ENCODE data around the gene IGDCC3. TPM values are rescaled to one million over a fixed set of nuclear protein-coding genes. Genes with fewer than 3 reads are reported as not detected.

The IGDCC3 gene
- polyA plus RNA-seq, 1 donor from 2014 or later = 14.4 TPM

DNA sequence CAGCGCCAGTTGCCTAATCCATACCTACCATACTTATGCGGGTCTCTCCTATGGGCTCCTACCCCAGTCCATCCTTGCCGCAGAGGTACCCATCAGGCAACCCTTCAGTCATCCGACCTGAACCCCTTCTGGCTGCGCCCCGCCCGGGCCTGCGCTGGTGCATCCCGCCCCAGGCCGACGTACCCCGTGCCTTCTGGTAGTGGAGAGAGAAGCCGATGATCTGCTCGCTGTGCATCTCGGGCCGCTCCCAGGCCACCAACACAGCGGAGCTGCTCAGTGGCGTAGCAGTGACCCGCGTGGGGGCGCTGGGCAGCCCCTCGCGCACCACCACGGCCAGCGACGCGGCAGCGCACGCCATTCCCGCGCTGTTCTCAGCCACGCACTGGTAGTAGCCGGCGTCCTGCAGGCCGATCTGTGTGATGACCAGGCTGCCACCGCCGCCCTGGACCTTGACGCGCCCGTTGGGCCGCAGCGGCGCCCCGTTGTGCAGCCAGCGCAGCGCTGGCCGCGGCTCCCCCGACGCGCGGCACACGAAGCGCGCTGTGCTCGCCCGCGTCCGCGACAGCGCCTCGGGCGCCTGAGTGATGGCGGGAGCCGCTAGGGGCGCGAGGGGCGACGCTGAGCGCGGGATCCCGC lies 17.9 kb upstream of the IGDCC3 start:
- TF ChIP-seq SMC3 (conservative IDR thresholded peaks at IDR 0.05; ENCODE audit: poor library complexity) = no peak
- no peak for TF ChIP-seq TAF1 (IDR thresholded peaks at IDR 0.05; ENCODE audit: low read depth)
- no peak for TF ChIP-seq MXI1 (conservative IDR thresholded peaks at IDR 0.05; ENCODE audit: poor library complexity, severe bottlenecking)
- TF ChIP-seq REST (IDR thresholded peaks at IDR 0.05; ENCODE audit: borderline replicate concordance) = no peak
- TF ChIP-seq POLR2AphosphoS5 (IDR thresholded peaks at IDR 0.05) = no peak
- TF ChIP-seq RAD21 (conservative IDR thresholded peaks at IDR 0.05) = no peak
- no peak for TF ChIP-seq EP300 (conservative IDR thresholded peaks at IDR 0.05; ENCODE audit: poor library complexity, severe bottlenecking)
- no peak for TF ChIP-seq EZH2 (IDR thresholded peaks at IDR 0.05; ENCODE audit: borderline replicate concordance, insufficient read depth, low read length, poor library complexity, severe bottlenecking)
- no peak for TF ChIP-seq CTCF (IDR thresholded peaks at IDR 0.05; ENCODE audit: poor library complexity, severe bottlenecking)
- no peak overlapping the region for H2AFZ ChIP-seq (ENCODE audit: low read depth, low read length)
- H3K27me3 ChIP-seq (ENCODE audit: insufficient read depth, low read depth, low read length) = no peaks in the 10 kb centered on the region
- H3K9me3 ChIP-seq (ENCODE audit: low read length) = no peaks in the 10 kb centered on the region
- H3K36me3 ChIP-seq (ENCODE audit: insufficient read depth, low read length) = no peaks in the 10 kb centered on the region
- H3K9ac ChIP-seq (ENCODE audit: low read length) = no peak overlapping the region
- H3K27ac ChIP-seq (ENCODE audit: low read length) = no peak overlapping the region
- no peaks in the 10 kb centered on the region for H3K79me2 ChIP-seq (replicated peaks; ENCODE audit: insufficient read depth, low read length)
- no peak overlapping the region for H3K4me2 ChIP-seq (ENCODE audit: low read length)
- no peaks in the 10 kb centered on the region for H3K9me2 ChIP-seq (ENCODE audit: insufficient read depth, low read length)
- H4K20me1 ChIP-seq (ENCODE audit: insufficient read depth) = no peaks in the 10 kb centered on the region
- H3K4me3 ChIP-seq (ENCODE audit: low read length) = no peak overlapping the region
- no peaks in the 10 kb centered on the region for H3F3A ChIP-seq (ENCODE audit: insufficient read depth, low read length, poor library complexity, severe bottlenecking)

DNA sequence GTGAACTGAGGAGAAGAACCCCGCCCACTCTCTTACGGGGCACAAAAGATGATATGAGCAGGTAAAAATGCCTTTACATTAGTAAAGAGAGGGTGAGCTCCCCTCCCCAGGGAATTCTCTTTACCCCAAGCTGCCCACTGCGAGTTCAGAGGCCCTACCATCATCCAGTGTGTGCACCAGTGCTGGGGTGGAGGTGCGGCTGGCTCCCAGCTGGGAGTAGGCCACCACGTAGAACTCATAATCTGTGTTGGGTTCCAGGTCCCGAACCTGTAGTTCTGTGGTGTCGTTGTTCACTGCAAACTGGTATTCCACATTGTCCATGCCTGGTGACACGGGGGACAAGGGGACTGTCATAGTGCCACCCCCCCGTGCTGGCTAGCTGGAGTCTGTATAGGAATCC lies 17.1 kb upstream of the IGDCC3 start:
- Histone ChIP-seq H3K4me3 (ENCODE audit: low read length) (no peak overlapping the region), H3K9me3 (ENCODE audit: low read length) (no peaks in the 10 kb centered on the region), H2AFZ (ENCODE audit: low read depth, low read length) (no peak overlapping the region), H3K9ac (ENCODE audit: low read length) (no peak overlapping the region), H3K36me3 (ENCODE audit: insufficient read depth, low read length) (no peaks in the 10 kb centered on the region), H3K4me2 (ENCODE audit: low read length) (no peak overlapping the region), H4K20me1 (ENCODE audit: insufficient read depth) (no peaks in the 10 kb centered on the region), H3K27me3 (ENCODE audit: insufficient read depth, low read depth, low read length) (no peaks in the 10 kb centered on the region), H3K9me2 (ENCODE audit: insufficient read depth, low read length) (no peaks in the 10 kb centered on the region), H3F3A (ENCODE audit: insufficient read depth, low read length, poor library complexity, severe bottlenecking) (no peaks in the 10 kb centered on the region), H3K79me2 (replicated peaks; ENCODE audit: insufficient read depth, low read length) (no peaks in the 10 kb centered on the region), H3K27ac (ENCODE audit: low read length) (no peak overlapping the region)
- TF ChIP-seq REST (IDR thresholded peaks at IDR 0.05; ENCODE audit: borderline replicate concordance) = no peak
- no peak for TF ChIP-seq CTCF (IDR thresholded peaks at IDR 0.05; ENCODE audit: poor library complexity, severe bottlenecking)
- no peak for TF ChIP-seq EP300 (conservative IDR thresholded peaks at IDR 0.05; ENCODE audit: poor library complexity, severe bottlenecking)
- no peak for TF ChIP-seq MXI1 (conservative IDR thresholded peaks at IDR 0.05; ENCODE audit: poor library complexity, severe bottlenecking)
- no peak for TF ChIP-seq SMC3 (conservative IDR thresholded peaks at IDR 0.05; ENCODE audit: poor library complexity)
- TF ChIP-seq EZH2 (IDR thresholded peaks at IDR 0.05; ENCODE audit: borderline replicate concordance, insufficient read depth, low read length, poor library complexity, severe bottlenecking) = no peak
